ENCODE data around the gene DMPK. TPM values are rescaled to one million over a fixed set of nuclear protein-coding genes. Genes with fewer than 3 reads are reported as not detected.
"Not testable (repeated sequence)": the region's sequence is repeated elsewhere in the genome, so short reads cannot be mapped to it uniquely, and the experiment has no call there.

The DMPK gene
- total and polyA plus RNA-seq, 2 donors: 49.4 to 223 TPM

DNA sequence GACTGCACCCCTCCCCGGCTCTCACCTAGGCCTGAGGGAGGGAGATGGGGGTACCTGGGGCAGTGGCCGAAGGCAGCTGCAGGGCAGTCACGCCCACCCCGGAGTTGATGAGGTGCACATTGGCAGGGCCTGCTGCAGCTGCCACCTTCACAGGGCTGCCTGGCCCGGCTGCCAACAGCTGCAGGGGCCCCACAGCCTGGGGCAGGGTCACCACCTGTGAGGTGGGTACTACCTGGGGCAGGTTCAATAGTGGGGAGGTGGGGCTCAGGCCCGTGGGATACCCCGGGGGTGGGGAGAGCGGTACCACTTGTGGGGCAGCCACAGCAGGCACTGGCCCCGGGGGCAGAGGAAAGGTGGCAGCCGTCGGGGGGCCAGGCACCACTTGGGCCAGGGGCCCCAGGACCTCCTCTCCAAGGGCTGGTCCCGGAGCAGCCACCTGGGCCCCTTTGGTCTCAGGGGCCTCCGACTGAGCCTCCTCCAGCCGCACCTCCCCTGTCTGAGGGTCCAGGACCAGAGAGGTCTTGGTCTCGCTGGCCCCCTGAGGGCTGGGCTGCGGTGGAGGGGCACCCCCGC lies 15.9 kb downstream of the DMPK start:
- no peaks in the 10 kb centered on the region for H3K36me3 ChIP-seq (ENCODE audit: insufficient read depth)
- H3K27ac ChIP-seq (ENCODE audit: low read depth): peak overlapping the region; percentile 64
- peak overlapping the region; percentile 76 for H3K4me3 ChIP-seq (ENCODE audit: low read depth, low read length)
- no peak for DNase-seq (ENCODE audit: extremely low spot score)
- H3K4me1 ChIP-seq (ENCODE audit: insufficient read depth): no peaks in the 10 kb centered on the region
- WGBS: 53% methylated on average over 17 of the region's 17 CpGs

DNA sequence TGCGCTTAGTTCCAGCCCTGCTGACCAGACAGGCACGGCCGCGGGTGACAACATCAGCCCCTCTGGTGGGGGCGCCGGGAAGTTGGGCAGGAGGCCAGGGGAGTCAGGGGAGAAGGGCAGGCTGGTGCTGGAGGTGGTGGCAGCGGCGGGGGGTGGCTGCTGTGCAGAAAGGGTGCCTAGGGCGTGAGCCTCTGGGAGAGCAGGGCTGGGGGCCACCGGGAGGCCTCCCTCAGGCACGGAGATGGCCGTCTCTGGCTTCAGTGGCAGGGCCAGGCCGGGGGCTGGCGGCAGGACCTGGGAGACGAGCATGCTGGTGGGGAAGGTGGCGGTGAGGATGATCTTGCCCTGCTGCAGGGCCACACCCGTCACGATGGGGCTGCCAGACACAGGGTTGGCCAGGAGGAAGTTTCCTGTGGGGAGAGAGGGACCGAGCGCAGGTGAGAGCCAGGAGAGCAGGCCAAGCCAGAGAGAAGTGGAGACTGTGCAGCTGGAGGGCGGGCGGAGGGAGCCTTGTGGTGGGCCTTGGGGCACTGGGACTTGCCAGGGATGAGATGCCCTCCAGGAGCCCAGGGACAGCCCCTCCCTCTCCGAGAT lies 16.5 kb downstream of the DMPK start:
- H3K27ac ChIP-seq (ENCODE audit: low read depth): no peak overlapping the region
- no peaks in the 10 kb centered on the region for H3K36me3 ChIP-seq (ENCODE audit: insufficient read depth)
- DNase-seq (ENCODE audit: extremely low spot score): no peak
- WGBS: 64% methylated on average over 23 of the region's 23 CpGs
- H3K4me1 ChIP-seq (ENCODE audit: insufficient read depth): no peaks in the 10 kb centered on the region
- no peak overlapping the region for H3K4me3 ChIP-seq (ENCODE audit: low read depth, low read length)

DNA sequence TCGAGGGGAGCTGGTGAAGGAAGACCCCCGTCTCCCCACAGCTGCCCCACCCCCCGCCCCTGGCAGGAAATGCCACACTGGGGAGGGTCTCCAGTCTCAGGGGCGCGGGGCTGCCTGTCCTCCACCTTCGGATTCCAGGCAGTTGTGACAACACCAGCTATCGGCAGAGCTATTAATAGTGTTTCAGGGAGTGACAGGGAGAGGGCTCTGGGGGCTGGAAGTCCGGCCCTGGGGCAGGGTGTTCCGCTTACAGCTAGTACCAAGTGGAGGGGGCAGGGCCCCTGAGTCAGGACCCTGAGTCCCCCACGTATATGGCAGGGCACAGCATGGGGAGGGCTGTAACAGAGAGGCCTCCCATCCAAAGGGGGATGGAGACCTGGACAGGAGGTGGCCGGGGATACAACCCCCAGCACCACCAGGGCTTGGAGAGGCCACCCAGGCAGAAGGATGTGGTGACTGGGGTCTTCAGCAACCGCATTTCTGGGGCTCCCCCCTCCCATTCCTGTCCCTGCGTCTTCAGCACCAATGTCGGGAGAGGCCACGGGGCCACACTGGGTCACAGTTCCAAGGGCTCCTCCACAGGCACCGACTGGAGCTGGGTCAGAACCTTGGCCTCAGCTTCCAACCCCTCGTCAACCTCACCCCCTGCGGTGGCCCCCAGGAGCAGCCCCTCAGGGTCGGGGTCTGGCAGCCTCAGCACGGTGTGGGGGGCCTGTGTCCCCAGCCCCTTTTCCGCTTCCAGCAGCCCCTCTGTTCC lies 17.2 kb downstream of the DMPK start:
- Histone ChIP-seq H3K4me3 (ENCODE audit: low read depth, low read length) (no peak overlapping the region), H3K36me3 (ENCODE audit: insufficient read depth) (no peaks in the 10 kb centered on the region), H3K4me1 (ENCODE audit: insufficient read depth) (no peaks in the 10 kb centered on the region), H3K27ac (ENCODE audit: low read depth) (no peak overlapping the region)
- WGBS: 46% methylated on average over 21 of the region's 21 CpGs
- DNase-seq (ENCODE audit: extremely low spot score): no peak

DNA sequence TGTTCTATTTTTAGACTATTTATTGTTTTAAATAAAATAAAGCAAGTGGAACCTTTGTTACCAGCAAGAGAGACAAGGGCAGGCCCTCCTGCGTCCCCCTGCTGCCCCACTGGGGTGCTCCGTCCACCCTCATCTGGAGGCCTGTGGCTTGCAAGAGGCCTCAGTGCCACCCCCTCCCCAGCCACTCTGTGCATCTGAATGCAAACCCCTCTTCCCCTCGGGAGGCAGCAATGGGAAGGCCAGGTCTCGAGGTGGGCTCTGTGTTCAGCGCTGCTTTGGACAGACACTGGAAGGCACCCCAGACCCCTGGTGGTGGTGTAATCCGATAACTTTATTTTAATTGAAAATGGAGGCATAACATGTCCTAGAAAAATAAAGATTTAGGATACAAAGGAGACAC lies 17.8 kb downstream of the DMPK start:
- Histone ChIP-seq H3K4me1 (ENCODE audit: insufficient read depth) (no peaks in the 10 kb centered on the region), H3K36me3 (ENCODE audit: insufficient read depth) (no peaks in the 10 kb centered on the region), H3K4me3 (ENCODE audit: low read depth, low read length) (no peak overlapping the region), H3K27ac (ENCODE audit: low read depth) (no peak overlapping the region)
- WGBS: 42% methylated on average over 6 of the region's 6 CpGs
- DNase-seq (ENCODE audit: extremely low spot score): no peak

DNA sequence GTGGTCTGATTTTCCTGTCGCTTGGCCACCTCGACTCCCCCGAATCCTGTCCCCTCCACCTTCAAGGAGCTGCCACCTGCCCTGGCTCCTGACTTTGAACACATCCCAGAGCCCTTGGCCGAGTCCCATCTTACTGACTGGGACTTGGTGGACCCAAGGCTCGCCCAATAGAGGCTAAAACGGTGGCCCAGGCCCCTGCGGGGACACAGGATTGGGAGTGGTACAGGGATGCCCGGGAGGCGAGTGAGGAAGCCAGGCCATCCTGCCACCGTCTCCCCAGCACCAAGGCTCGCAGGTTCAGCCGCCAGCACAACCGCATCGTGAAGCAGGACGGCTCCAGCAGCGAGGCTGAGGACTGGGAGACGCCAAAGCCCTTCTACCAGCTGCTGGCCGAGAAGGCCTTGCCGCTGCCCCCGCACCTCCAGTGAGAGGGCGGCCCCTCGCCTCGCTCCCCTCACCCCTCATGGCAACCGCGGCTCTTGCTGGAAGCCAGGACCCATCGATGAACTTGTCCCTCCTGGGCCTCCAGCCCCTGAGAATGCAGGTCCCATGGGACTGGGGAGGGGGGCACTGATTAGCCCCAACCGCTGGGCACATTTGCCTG lies 18.5 kb downstream of the DMPK start:
- no peak overlapping the region for H3K27ac ChIP-seq (ENCODE audit: low read depth)
- H3K4me1 ChIP-seq (ENCODE audit: insufficient read depth): no peaks in the 10 kb centered on the region
- 36% methylated on average over 27 of the region's 27 CpGs for WGBS
- H3K36me3 ChIP-seq (ENCODE audit: insufficient read depth): no peaks in the 10 kb centered on the region
- no peak for DNase-seq (ENCODE audit: extremely low spot score)
- H3K4me3 ChIP-seq (ENCODE audit: low read depth, low read length): no peak overlapping the region

DNA sequence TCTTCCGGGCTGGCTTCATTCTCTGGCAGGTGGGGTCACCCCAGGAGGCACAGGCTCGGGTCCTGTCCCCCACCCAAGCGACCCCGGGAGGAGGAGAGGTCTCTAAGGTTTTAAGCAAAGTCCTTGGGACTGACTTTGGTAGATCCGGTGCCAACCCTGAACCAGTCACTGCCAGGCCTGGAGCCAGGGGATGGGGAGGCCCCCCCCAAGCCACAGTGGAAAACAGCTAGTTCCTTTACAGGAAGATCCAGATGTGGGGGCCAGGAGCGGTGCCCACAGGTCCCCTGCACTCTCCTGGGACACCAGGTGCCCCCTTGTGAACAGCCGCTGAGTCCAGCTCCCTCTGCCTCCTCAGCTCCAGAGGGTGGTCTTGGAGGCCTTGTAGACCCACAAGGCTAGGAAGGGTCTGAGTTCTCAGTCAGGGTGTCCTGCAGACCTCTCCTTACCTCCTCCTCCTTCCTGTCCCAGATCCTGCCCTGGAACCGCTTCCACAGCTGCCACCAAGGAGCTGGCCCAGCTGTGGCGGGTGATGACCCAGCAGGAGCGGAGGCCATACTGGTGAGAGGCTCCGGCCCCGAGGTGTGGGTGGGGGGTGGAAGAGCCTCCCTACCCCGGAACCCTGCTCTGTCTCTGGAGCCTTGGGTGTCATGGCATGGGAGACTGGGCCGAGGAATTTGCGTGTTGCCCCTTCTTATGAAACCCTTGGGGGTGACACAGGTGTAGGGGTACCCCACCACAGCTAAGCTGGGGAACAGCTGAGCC lies 19.2 kb downstream of the DMPK start:
- DNase-seq (ENCODE audit: extremely low spot score): no peak
- no peak overlapping the region for H3K4me3 ChIP-seq (ENCODE audit: low read depth, low read length)
- H3K4me1 ChIP-seq (ENCODE audit: insufficient read depth): no peaks in the 10 kb centered on the region
- H3K36me3 ChIP-seq (ENCODE audit: insufficient read depth): no peaks in the 10 kb centered on the region
- H3K27ac ChIP-seq (ENCODE audit: low read depth): no peak overlapping the region
- WGBS: 90% methylated on average over 15 of the region's 15 CpGs

DNA sequence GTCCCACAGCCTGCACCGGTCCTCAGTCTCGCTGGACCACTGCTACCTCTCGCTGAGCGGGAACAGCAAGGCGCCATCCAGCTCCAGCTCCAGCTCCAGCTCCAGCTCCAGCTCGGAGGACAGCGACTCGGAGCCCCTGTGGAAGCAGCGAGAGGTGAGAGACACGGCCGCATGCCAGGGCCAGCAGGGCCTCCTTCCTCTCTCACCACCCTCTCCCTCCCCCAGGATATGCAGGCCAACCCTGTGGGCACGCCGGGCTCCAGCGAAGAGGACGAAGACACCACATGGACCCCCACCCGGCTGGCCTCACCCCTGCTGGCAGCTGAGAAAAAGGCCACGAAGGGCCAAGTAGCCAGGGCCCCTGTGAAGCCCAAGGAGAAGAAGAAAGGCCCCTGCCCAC lies 20.6 kb downstream of the DMPK start:
- 84% methylated on average over 17 of the region's 17 CpGs for WGBS

DNA sequence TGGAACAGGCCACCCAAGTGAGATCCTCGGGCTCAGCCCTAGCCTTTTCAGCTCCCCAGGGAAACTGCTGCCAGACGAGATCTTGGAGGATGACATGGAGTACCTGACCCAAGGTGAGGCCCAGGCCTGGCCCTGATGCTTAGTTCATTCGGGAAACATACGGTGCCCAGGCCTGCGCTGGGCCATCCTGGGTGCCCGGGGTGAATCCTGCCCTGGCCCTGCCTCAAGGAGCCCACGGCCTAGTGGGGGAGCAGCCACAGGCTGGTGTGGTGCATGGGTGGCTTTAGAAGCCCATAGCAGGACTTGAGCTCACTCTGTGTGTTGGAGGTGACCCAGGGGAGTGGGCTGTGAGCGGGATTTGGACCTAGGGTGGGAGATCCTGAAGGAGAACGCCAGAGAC lies 23.4 kb downstream of the DMPK start:
- 82% methylated on average over 9 of the region's 9 CpGs for WGBS
- no peak overlapping the region for H3K27ac ChIP-seq (ENCODE audit: low read depth)
- H3K36me3 ChIP-seq (ENCODE audit: insufficient read depth): no peaks in the 10 kb centered on the region
- no peak for DNase-seq (ENCODE audit: extremely low spot score)
- no peak overlapping the region for H3K4me3 ChIP-seq (ENCODE audit: low read depth, low read length)
- no peaks in the 10 kb centered on the region for H3K4me1 ChIP-seq (ENCODE audit: insufficient read depth)

More for the DNA sequence above, 20.6 kb downstream of the DMPK start:
- H3K4me1 ChIP-seq (ENCODE audit: insufficient read depth): no peaks in the 10 kb centered on the region
- DNase-seq (ENCODE audit: extremely low spot score): no peak
- no peaks in the 10 kb centered on the region for H3K36me3 ChIP-seq (ENCODE audit: insufficient read depth)
- H3K27ac ChIP-seq (ENCODE audit: low read depth): no peak overlapping the region
- no peak overlapping the region for H3K4me3 ChIP-seq (ENCODE audit: low read depth, low read length)

DNA sequence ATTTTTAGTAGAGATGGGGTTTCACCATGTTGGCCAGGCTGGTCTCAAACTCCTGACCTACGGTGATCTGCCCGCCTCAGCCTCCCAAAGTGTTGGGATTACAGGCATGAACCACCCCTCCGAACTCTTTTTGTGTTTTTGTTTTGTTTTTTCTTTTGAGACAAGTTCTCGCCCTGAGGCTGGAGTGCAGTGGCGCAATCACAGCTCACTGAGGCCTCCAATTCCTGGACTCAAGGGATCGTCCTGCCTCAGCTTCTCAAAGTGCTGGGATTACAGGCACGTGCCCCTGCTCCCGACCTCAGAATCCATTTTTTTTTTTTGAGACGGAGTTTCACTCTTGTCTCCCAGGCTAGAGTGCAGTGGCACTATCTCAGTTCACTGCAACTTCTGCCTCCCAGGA lies 24.6 kb downstream of the DMPK start:
- no peak overlapping the region for H3K4me3 ChIP-seq (ENCODE audit: low read depth, low read length)
- no peak for DNase-seq (ENCODE audit: extremely low spot score)
- no peaks in the 10 kb centered on the region for H3K4me1 ChIP-seq (ENCODE audit: insufficient read depth)
- no peaks in the 10 kb centered on the region for H3K36me3 ChIP-seq (ENCODE audit: insufficient read depth)
- 83% methylated on average over 9 of the region's 9 CpGs for whole genome bisulfite sequencing
- H3K27ac ChIP-seq (ENCODE audit: low read depth): no peak overlapping the region

DNA sequence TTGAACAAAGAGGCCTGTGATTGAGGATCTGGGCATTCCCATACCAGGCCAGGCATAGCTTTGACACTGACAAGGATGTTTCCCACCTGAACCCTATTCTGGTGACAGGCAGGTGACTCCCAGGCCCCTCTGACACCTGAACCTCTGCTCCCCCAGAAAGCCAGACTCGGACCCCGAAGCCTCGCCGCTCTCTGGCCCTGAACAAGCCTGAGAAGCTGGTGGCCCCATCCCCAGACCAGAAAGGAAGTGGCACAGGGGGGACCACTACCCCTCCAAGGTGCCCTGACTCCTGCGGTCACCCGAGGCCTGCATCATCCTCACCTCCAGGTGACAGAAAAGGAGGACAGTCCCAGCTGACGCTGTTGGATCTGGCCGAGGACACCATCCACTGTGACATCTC lies 28.0 kb downstream of the DMPK start:
- no peaks in the 10 kb centered on the region for H3K36me3 ChIP-seq (ENCODE audit: insufficient read depth)
- DNase-seq (ENCODE audit: extremely low spot score): no peak
- H3K27ac ChIP-seq (ENCODE audit: low read depth): no peak overlapping the region
- WGBS: 95% methylated on average over 8 of the region's 8 CpGs
- no peak overlapping the region for H3K4me3 ChIP-seq (ENCODE audit: low read depth, low read length)
- H3K4me1 ChIP-seq (ENCODE audit: insufficient read depth): no peaks in the 10 kb centered on the region

DNA sequence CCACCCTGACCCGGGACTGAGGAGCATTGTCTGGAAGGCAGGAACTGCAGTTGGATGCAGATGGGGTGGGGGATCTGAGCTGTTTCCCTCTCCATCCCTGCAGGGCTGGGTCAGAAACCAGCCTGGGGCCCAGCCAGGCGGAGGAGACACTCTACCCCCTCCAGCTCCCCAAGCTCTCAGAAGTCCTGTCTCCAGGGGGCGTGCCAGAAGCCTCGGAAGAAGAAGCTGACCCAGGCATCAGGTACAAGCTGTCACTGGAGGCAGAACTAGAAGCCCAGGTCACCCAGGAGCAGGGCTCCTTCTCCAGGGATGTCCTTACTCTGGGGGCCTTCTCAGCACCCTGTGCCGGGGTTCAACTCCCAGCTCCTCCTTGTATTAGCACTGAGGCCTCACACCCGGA lies 28.7 kb downstream of the DMPK start:
- H3K36me3 ChIP-seq (ENCODE audit: insufficient read depth): no peaks in the 10 kb centered on the region
- H3K27ac ChIP-seq (ENCODE audit: low read depth): no peak overlapping the region
- WGBS: 60% methylated on average over 6 of the region's 6 CpGs
- DNase-seq (ENCODE audit: extremely low spot score): no peak
- H3K4me3 ChIP-seq (ENCODE audit: low read depth, low read length): no peak overlapping the region
- no peaks in the 10 kb centered on the region for H3K4me1 ChIP-seq (ENCODE audit: insufficient read depth)

DNA sequence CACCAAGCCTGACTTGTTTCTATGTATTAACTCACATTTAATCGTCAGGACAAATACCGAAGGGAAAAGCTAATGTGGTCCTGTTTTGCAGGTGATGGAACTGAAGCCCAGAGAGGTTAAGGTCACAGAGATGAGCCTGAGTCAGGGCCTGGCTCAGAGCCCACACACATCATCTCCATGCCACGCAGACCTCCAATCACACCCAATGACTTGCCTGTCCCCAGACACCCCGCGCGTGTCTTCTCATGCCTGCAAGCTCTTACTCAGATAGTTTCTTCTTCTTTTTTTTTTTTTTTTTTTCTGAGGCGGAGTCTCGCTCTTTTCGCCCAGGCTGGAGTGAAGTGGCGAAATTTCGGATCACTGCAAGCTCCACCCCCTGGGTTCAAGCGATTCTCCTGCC lies 29.7 kb downstream of the DMPK start:
- no peak for DNase-seq (ENCODE audit: extremely low spot score)

DNA sequence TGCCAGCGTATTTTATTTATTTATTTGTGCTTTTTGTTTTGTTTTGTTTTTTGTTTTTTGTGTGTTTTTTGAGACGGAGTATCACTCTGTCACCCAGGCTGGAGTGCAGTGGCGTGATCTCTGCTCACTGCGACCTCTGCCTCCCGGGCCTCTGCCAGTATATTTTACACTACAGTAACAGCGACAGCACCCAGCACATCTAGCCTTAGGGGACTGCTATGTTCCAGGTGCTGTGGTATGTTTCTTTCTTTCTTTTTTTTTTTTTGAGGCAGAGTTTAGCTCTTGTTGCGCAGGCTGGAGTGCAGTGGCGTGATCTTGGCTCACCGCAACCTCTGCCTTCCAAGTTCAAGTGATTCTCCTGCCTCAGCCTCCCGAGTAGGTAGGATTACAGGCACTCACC lies 30.8 kb downstream of the DMPK start:
- H3K36me3 ChIP-seq (ENCODE audit: insufficient read depth); H3K27ac ChIP-seq (ENCODE audit: low read depth); H3K4me1 ChIP-seq (ENCODE audit: insufficient read depth); H3K4me3 ChIP-seq (ENCODE audit: low read depth, low read length); DNase-seq (ENCODE audit: extremely low spot score): not testable (repeated sequence)
- 89% methylated on average over 10 of the region's 10 CpGs for WGBS

More for the DNA sequence above, 29.7 kb downstream of the DMPK start:
- Histone ChIP-seq H3K36me3 (ENCODE audit: insufficient read depth) (no peaks in the 10 kb centered on the region), H3K4me1 (ENCODE audit: insufficient read depth) (no peaks in the 10 kb centered on the region), H3K4me3 (ENCODE audit: low read depth, low read length) (no peak overlapping the region), H3K27ac (ENCODE audit: low read depth) (no peak overlapping the region)
- WGBS: 93% methylated on average over 12 of the region's 12 CpGs

Data from urinary bladder (tissue), 4 donors.